ENCODE data around the gene MYO7A.
A peak's percentile ranks its signal among the peaks of the same experiment; 100 is the strongest.

The MYO7A gene

GRCh38 chr11:77140231-77140851 is 12.3 kb downstream of the MYO7A start:
- TF ChIP-seq CTCF (IDR thresholded peaks at IDR 0.05; ENCODE audit: low read depth, low read length, missing control alignments) = no peak

GRCh38 chr11:77141034-77141433 is 13.0 kb downstream of the MYO7A start:
- no peak for DNase-seq (ENCODE audit: extremely low read depth, low read depth)
- H3K4me3 ChIP-seq (replicated peaks; ENCODE audit: low read depth, low read length) = no peak overlapping the region
- TF ChIP-seq CTCF (IDR thresholded peaks at IDR 0.05; ENCODE audit: low read depth, low read length, missing control alignments) = no peak

More at GRCh38 chr11:77140231-77140851, 12.3 kb downstream of the MYO7A start:
- DNase-seq (ENCODE audit: extremely low read depth, low read depth) = peak; percentile 36
- H3K4me3 ChIP-seq (replicated peaks; ENCODE audit: low read depth, low read length) = no peak overlapping the region

GRCh38 chr11:77141475-77141874 is 13.4 kb downstream of the MYO7A start:
- TF ChIP-seq CTCF (IDR thresholded peaks at IDR 0.05; ENCODE audit: low read depth, low read length, missing control alignments) = no peak
- no peak for DNase-seq (ENCODE audit: extremely low read depth, low read depth)
- no peak overlapping the region for H3K4me3 ChIP-seq (replicated peaks; ENCODE audit: low read depth, low read length)

GRCh38 chr11:77142091-77142975 is 14.3 kb downstream of the MYO7A start:
- DNase-seq (ENCODE audit: extremely low read depth, low read depth) = no peak
- no peak for TF ChIP-seq CTCF (IDR thresholded peaks at IDR 0.05; ENCODE audit: low read depth, low read length, missing control alignments)
- H3K4me3 ChIP-seq (replicated peaks; ENCODE audit: low read depth, low read length) = no peak overlapping the region

GRCh38 chr11:77143405-77144020 is 15.5 kb downstream of the MYO7A start:
- no peak overlapping the region for H3K4me3 ChIP-seq (replicated peaks; ENCODE audit: low read depth, low read length)
- TF ChIP-seq CTCF (IDR thresholded peaks at IDR 0.05; ENCODE audit: low read depth, low read length, missing control alignments) = no peak

GRCh38 chr11:77144196-77144856 is 16.3 kb downstream of the MYO7A start:
- no peak for DNase-seq (ENCODE audit: extremely low read depth, low read depth)
- no peak overlapping the region for H3K4me3 ChIP-seq (replicated peaks; ENCODE audit: low read depth, low read length)
- no peak for TF ChIP-seq CTCF (IDR thresholded peaks at IDR 0.05; ENCODE audit: low read depth, low read length, missing control alignments)

More at GRCh38 chr11:77143405-77144020, 15.5 kb downstream of the MYO7A start:
- no peak for DNase-seq (ENCODE audit: extremely low read depth, low read depth)

Data from HFF-Myc (cell line).